Measurements from ENCODE around the gene HLA-B. TPM values are rescaled to one million over a fixed set of nuclear protein-coding genes. Genes with fewer than 3 reads are reported as not detected.

Gene HLA-B
- polyA plus RNA-seq, 1 donor from 2014 or later: 9.4 TPM

GRCh38 chr6:31307669-31308049, 49.3 kb downstream of the HLA-B start:
- no peaks in the 10 kb centered on the region for H3F3A ChIP-seq (ENCODE audit: insufficient read depth, low read length, poor library complexity, severe bottlenecking)
- no peaks in the 10 kb centered on the region for H4K20me1 ChIP-seq (ENCODE audit: insufficient read depth)
- H3K79me2 ChIP-seq (replicated peaks; ENCODE audit: insufficient read depth, low read length): no peaks in the 10 kb centered on the region
- H3K9ac ChIP-seq (ENCODE audit: low read length): no peak overlapping the region
- H3K36me3 ChIP-seq (ENCODE audit: insufficient read depth, low read length): no peaks in the 10 kb centered on the region
- no peak overlapping the region for H2AFZ ChIP-seq (ENCODE audit: low read depth, low read length)
- no peak overlapping the region for H3K27ac ChIP-seq (ENCODE audit: low read length)
- H3K9me3 ChIP-seq (ENCODE audit: low read length): no peaks in the 10 kb centered on the region
- no peaks in the 10 kb centered on the region for H3K9me2 ChIP-seq (ENCODE audit: insufficient read depth, low read length)
- TF ChIP-seq POLR2AphosphoS5 (IDR thresholded peaks at IDR 0.05) (no peak), RAD21 (conservative IDR thresholded peaks at IDR 0.05) (no peak), REST (IDR thresholded peaks at IDR 0.05; ENCODE audit: borderline replicate concordance) (no peak), EP300 (conservative IDR thresholded peaks at IDR 0.05; ENCODE audit: poor library complexity, severe bottlenecking) (no peak), MXI1 (conservative IDR thresholded peaks at IDR 0.05; ENCODE audit: poor library complexity, severe bottlenecking) (no peak), TAF1 (IDR thresholded peaks at IDR 0.05; ENCODE audit: low read depth) (no peak), CTCF (IDR thresholded peaks at IDR 0.05; ENCODE audit: poor library complexity, severe bottlenecking) (no peak), SMC3 (conservative IDR thresholded peaks at IDR 0.05; ENCODE audit: poor library complexity) (no peak), EZH2 (IDR thresholded peaks at IDR 0.05; ENCODE audit: borderline replicate concordance, insufficient read depth, low read length, poor library complexity, severe bottlenecking) (no peak)
- H3K27me3 ChIP-seq (ENCODE audit: insufficient read depth, low read depth, low read length): peaks cover 10% of the 10 kb centered on the region
- no peak overlapping the region for H3K4me2 ChIP-seq (ENCODE audit: low read length)
- H3K4me3 ChIP-seq (ENCODE audit: low read length): no peak overlapping the region

GRCh38 chr6:31305703-31306219, 51.2 kb downstream of the HLA-B start:
- Histone ChIP-seq H3K27ac (ENCODE audit: low read length) (no peak overlapping the region), H2AFZ (ENCODE audit: low read depth, low read length) (no peak overlapping the region), H3K36me3 (ENCODE audit: insufficient read depth, low read length) (no peaks in the 10 kb centered on the region), H3K4me3 (ENCODE audit: low read length) (no peak overlapping the region), H3K79me2 (replicated peaks; ENCODE audit: insufficient read depth, low read length) (no peaks in the 10 kb centered on the region), H3F3A (ENCODE audit: insufficient read depth, low read length, poor library complexity, severe bottlenecking) (no peaks in the 10 kb centered on the region), H3K4me2 (ENCODE audit: low read length) (no peak overlapping the region), H4K20me1 (ENCODE audit: insufficient read depth) (no peaks in the 10 kb centered on the region), H3K9me2 (ENCODE audit: insufficient read depth, low read length) (no peaks in the 10 kb centered on the region), H3K9ac (ENCODE audit: low read length) (no peak overlapping the region), H3K9me3 (ENCODE audit: low read length) (no peaks in the 10 kb centered on the region), H3K27me3 (ENCODE audit: insufficient read depth, low read depth, low read length) (peaks cover 10% of the 10 kb centered on the region)
- TF ChIP-seq REST (IDR thresholded peaks at IDR 0.05; ENCODE audit: borderline replicate concordance) (no peak), POLR2AphosphoS5 (IDR thresholded peaks at IDR 0.05) (no peak), TAF1 (IDR thresholded peaks at IDR 0.05; ENCODE audit: low read depth) (no peak)

All from neural cell (in vitro differentiated cells).